Measurements from ENCODE around the gene BTN1A1.
"Not testable (repeated sequence)": the region's sequence is repeated elsewhere in the genome, so short reads cannot be mapped to it uniquely, and the experiment has no call there.

The BTN1A1 gene

DNA sequence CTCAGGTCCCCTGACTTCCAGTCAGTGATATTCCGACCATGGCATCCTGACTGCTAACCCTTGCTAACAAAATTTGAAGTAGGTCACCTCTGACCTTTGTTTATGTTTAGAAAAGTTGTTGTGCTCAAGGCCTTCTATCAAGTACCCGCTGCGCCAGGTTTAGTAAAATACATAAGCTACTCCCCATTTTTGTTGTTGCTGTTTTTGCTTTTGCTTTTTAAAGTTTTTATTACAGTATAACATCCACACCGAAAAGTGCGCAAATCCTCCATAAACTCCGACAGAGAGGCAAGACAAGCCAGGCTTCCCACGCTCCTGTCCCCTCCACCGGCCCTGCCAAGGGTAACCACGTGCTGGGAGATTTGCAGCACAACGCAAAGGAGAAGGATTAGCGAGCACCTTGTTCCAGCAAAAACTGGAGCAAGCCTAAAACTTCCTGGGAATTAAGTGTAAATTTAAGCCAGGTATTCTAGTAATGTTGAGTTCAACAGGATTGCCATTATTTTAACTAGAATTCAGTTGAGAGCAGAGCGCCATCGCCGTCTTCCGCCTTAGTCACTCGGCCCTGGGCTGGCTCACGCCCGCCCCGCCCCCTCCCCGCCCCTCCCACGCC lies 20.2 kb downstream of the BTN1A1 start:
- Mint-ChIP-seq H3K27ac (peak overlapping the region; percentile 89 to 94), H3K4me1 (peaks cover 38% of the 10 kb centered on the region), H3K9me3 (no peaks in the 10 kb centered on the region), H3K4me3 (peak overlapping the region; percentile 80 to 93), H3K27me3 (no peaks in the 10 kb centered on the region)
- DNase-seq = no peak
- peak; percentile 31 for ATAC-seq

DNA sequence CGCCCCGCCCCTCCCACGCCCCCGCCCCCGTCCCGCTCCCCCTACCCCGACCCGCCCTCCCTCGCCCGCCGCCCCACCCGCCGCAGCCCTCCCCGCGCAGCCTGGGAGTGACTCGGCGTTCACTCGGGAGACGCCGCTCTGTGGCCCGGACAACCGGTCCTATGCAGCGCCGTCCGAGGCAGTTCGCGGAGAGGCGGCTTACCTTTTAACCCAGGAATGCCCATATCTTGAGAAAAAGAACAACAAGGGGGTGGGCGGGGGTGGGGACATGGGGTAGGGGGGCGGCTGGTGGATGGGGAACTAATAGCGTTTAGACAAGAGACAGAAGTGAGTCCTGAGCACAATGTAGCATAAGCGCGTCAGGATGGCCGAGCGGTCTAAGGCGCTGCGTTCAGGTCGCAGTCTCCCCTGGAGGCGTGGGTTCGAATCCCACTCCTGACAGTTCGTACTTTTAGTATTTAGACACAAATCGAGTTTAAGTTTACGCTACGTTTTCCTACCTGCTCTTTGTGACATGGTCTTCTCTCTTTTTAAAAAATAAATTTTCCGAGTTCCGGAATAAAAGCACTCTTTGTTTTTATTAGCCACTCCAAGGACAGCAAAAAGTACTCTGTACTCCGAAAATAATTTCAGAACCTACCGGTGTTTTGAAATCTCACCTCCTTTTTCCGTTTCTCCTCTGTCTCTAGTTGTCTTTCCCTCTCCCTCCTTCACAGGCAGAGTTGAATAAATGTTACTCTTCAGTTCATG lies 20.9 kb downstream of the BTN1A1 start:
- ATAC-seq (peak; percentile 88), DNase-seq (peak; percentile 83 to 84)
- Mint-ChIP-seq H3K4me3 (peak overlapping the region; percentile 89 to 93), H3K9me3 (no peaks in the 10 kb centered on the region), H3K4me1 (peaks cover 38% of the 10 kb centered on the region), H3K27ac (peak overlapping the region; percentile 94 to 100), H3K27me3 (no peaks in the 10 kb centered on the region)

DNA sequence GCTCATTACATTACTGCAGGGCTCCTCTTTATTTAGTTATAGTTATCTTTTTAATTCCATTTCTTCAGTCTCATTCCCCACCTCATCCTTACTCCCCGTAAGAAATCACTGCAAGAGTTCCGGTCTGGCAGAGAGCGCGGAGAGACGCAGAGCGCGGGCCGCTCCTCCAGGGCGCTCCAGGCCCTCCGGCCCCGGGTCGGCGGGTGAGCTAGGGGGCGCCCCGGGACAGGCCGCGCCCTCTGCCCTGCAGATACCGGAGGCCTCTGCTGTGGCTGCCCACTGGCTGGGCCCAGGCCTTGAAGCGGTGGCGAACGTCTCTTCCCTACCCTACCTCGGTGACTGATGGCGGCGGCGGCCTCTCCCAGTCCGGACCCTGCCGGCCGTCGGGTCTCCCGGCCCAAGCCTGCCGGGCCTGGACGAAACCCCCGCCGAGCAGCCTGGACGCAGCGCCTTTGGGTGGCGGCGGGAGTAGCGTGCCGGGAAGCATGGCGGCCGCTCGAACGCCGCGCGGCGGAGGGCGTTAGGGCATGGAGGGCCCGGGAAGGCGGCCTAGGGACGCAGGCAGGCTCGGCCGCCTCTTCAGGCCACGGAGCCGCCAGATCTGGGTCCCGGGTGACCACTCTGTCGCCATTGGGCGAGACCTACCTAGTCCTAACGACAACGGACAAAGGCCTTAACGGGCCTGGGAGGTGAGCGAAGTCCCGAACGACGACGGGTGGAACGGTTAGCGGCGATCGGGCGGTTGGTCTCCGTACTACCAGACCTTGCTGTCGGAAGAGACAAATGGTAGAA lies 21.7 kb downstream of the BTN1A1 start:
- H3K9me3 Mint-ChIP-seq = no peaks in the 10 kb centered on the region
- peaks cover 38% of the 10 kb centered on the region for H3K4me1 Mint-ChIP-seq
- peak; percentile 77 to 82 for DNase-seq
- peak; percentile 82 for ATAC-seq
- no peaks in the 10 kb centered on the region for H3K27me3 Mint-ChIP-seq
- H3K4me3 Mint-ChIP-seq = peak overlapping the region; percentile 89 to 93
- H3K27ac Mint-ChIP-seq = peak overlapping the region; percentile 94 to 100

DNA sequence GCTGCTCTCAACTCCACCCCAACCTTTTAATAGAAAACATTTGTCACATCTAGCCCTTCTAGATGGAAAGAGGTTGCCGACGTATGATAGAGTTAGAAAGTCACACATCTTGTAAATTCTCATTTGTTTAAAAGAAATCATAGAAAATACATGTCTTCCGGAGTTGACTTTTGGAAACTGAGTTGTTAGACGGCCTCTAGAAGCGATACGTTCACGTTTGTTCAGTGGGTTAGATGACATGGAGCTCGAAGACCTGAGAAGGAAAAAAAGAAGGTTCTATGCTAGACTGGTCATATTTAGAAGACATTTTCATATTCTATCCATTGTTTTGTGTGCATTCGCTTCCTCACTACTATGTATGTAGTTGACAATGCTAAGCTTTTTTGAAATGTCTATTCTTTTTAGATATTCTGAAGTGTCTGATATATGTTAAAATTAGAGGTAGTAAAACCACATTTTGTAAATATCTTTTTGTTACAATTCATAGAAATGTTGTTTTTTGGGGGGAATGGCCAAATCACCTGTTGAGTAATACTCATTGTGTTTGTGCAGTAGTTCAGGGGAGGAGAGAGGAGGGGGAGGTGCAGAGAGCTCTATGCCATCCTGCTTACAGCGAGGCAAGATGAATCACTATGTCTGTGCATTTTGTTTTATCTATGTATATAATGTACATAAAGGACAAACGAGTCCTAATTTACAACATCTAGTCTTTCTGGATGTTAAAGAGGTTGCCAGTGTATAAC lies 22.6 kb downstream of the BTN1A1 start:
- H3K9me3 Mint-ChIP-seq, H3K27me3 Mint-ChIP-seq, ATAC-seq, DNase-seq: not testable (repeated sequence)
- H3K4me3 Mint-ChIP-seq = peak overlapping the region; percentile 74 to 89
- H3K4me1 Mint-ChIP-seq = peaks cover 38% of the 10 kb centered on the region
- H3K27ac Mint-ChIP-seq = peak overlapping the region; percentile 34 to 100

DNA sequence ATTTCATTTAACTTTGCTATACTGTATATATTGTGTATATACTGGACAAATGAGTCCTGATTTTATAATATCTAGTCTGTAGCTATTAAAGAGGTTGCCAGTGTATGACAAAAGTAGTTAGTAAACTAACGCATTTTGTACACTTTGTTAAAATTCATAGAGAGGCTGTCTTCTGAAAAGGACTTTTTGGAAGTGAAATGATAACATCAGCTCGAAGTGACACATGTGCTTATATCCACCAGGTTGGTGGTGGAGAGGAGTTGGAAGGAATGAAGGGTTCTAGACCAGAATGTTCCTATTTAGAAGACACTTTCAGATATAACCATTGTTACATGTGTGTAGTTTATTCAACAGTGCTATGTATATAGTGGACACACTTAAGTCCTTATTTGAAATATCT lies 24.2 kb downstream of the BTN1A1 start:
- peaks cover 38% of the 10 kb centered on the region for H3K4me1 Mint-ChIP-seq
- H3K9me3 Mint-ChIP-seq = not testable (repeated sequence)

DNA sequence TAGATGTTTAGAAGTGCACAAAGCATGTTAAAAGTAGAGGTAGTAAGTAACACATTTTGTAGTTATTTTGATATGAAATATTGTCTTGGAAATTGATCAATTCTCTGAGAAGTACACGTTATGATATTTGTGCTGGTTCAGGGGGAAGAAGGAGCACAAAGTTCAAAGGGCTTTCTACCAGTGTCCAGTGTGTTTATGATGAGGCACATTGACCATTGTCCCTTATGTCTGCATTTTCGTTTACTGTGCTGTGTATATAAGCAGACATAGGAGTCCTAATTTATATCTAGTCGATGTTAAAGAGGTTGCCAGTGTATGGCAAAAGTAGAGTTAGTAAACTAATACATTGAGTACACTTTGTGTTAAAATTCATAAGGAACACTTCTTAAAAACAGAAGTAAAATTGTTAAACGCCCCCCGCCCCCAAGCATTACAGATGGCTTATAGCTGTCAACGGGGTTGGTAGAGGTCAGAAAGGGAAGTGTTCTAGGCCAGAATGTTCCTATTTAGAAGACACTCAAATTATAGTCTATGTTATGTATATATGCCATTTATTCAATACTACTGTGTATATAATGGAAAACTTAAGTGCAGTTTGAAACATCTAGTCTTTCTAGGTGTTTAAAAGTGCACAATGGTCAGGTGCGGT lies 24.7 kb downstream of the BTN1A1 start:
- Mint-ChIP-seq H3K4me3 (no peak overlapping the region), H3K27me3 (no peaks in the 10 kb centered on the region), H3K27ac (no peak overlapping the region), H3K9me3 (no peaks in the 10 kb centered on the region), H3K4me1 (peaks cover 38% of the 10 kb centered on the region)
- DNase-seq = no peak
- no peak for ATAC-seq

More for the DNA sequence above, 24.2 kb downstream of the BTN1A1 start:
- not testable (repeated sequence) for DNase-seq, H3K27me3 Mint-ChIP-seq, H3K4me3 Mint-ChIP-seq, ATAC-seq, H3K27ac Mint-ChIP-seq

DNA sequence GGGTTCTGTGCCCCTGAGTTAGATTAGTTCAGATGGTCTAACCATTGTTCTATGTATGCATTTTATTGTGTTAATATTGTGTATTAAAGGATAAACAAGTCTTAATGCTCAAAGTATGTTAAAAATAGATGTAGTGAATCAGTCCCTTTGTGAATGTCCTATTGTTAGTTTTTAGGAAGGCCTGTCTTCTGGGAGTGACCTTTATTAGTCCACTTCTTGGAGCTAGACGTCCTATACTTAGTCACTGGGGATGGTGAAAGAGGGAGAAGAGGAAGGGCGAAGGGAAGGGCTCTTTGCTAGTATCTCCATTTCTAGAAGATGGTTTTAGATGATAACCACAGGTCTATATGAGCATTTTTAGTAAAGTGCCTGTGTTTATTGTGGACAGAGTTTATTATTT lies 25.7 kb downstream of the BTN1A1 start:
- Mint-ChIP-seq H3K4me3 (no peak overlapping the region), H3K4me1 (peaks cover 31% of the 10 kb centered on the region), H3K27ac (no peak overlapping the region), H3K27me3 (no peaks in the 10 kb centered on the region), H3K9me3 (no peaks in the 10 kb centered on the region)
- no peak for DNase-seq
- ATAC-seq = no peak

DNA sequence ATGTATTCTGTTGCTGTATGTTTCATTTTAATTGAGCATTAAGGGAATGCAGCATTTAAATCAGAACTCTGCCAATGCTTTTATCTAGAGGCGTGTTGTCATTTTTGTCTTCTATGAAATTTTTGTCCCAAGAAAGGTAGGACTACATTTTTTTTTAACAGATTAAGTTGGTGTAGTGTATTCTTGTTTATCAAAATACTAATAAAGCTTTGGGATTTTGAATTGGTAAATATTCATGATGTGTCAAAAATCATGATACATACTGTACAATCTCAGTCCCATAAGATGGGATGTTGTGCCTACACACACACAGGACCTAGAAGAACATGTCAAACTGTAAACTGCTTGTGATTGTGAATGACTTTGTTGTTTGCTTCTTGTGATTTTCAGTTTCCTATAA lies 26.8 kb downstream of the BTN1A1 start:
- no peak for ATAC-seq
- DNase-seq = no peak
- Mint-ChIP-seq H3K27ac (no peak overlapping the region), H3K4me1 (peaks cover 25% of the 10 kb centered on the region), H3K27me3 (no peaks in the 10 kb centered on the region), H3K9me3 (no peaks in the 10 kb centered on the region), H3K4me3 (no peak overlapping the region)

DNA sequence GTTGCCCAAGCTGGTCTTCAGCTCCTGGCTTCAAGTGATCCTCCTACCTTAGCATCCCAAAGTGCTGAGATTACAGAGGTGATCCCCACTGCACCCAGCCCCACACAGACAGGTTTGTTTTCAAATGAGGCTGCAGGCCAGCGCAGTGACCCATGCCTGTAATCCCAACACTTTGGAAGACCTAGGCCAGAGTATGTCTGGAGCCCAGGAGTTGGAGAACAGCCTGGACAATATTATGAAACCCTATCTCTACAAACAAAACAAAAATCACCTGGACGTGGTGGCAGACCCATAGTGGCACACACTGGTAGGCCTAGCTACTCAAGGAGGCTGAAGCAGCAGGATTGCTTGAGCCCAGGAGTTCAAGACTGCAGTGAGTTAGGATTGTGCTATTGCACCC lies 30.1 kb downstream of the BTN1A1 start:
- Mint-ChIP-seq H3K27me3 (no peaks in the 10 kb centered on the region), H3K27ac (peak overlapping the region in 1 of 2 donors; percentile 52), H3K9me3 (no peaks in the 10 kb centered on the region), H3K4me1 (peaks cover 25% of the 10 kb centered on the region), H3K4me3 (no peak overlapping the region)
- no peak for ATAC-seq
- no peak for DNase-seq

DNA sequence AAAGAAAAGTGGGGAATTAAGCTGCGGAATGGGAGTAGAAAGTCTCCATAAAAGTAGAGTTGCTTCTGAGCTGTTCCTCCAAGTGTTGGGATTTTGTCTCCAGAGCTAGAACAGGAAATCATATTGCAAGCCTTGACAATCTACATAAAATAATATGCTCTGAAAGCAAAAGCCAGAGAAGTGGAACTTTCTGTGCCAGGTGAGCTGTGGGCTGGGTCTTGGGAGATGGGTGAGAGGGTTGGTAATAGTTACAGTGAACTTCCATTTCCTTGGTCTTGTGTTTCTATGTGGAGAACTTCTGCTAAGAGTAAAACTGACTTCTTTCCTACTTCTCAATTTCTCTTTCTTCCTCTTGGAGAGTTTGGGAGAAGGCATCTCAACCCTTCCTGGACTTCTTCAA lies 31.8 kb downstream of the BTN1A1 start:
- no peak overlapping the region for H3K27ac Mint-ChIP-seq
- H3K27me3 Mint-ChIP-seq = no peaks in the 10 kb centered on the region
- peaks cover 32% of the 10 kb centered on the region for H3K4me1 Mint-ChIP-seq
- no peak for DNase-seq
- no peak for ATAC-seq
- H3K4me3 Mint-ChIP-seq = peak overlapping the region; percentile 91 to 93
- no peaks in the 10 kb centered on the region for H3K9me3 Mint-ChIP-seq

DNA sequence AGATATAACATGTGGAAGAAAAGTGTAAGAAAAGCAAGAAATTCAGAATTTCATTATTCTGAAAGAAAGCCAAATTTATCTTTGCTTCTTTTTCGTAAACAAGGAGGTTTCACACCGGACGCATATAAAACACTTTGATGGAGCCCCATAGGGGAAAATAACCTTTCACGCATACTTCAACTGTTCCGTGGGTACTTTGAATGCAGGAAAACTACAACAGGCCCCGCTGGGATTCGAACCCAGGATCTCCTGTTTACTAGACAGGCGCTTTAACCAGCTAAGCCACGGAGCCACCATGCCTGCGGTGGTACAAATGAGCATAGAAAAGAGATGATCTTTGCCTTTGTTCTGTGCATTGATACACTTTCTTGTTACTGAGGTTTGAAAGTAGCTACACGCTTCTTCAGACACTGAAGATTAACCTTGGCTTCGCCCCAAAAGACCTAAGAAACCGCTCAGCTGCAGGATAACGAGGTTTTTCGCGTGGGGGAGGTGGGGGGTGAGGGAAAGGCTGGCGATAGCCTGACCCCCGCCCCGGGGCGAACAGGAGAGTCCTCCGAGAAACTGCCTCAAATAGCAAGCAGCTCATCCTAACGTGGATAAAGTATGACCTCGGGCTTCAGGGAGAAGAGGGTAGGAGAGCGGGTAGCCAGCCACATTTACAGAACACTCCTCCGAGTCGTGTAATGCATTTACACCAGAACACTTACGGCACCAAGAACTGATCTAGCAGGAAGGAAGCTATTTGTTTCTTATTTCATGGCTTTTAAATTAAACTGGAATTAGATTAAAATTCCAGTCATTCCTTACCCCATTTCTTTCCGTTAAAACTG lies 32.8 kb downstream of the BTN1A1 start:
- peaks cover 42% of the 10 kb centered on the region for H3K4me1 Mint-ChIP-seq
- H3K9me3 Mint-ChIP-seq = no peaks in the 10 kb centered on the region
- peak overlapping the region; percentile 88 to 99 for H3K27ac Mint-ChIP-seq
- ATAC-seq (peak; percentile 59), DNase-seq (peak; percentile 90 to 91)
- no peaks in the 10 kb centered on the region for H3K27me3 Mint-ChIP-seq
- H3K4me3 Mint-ChIP-seq = peak overlapping the region; percentile 91 to 93

DNA sequence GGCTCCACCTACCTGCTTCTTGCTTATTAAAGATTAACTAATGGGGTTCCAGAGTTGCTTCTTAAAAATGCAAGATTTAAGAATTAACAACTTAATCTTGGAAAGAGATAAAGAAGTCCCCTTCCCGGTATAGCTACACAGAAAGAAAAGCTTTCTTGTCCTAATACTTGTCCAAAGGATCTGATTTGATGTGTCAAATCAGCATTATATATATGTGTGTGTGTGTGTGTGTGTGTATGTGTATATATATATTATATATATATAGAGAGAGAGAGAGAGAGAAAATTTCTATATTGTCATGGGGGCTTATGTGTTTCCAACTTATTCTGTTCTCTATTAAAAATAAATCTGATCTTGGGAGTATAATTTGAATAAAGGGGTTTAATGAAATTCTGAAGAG lies 33.4 kb downstream of the BTN1A1 start:
- no peak for ATAC-seq
- Mint-ChIP-seq H3K4me3 (peak overlapping the region; percentile 91 to 93), H3K27me3 (no peaks in the 10 kb centered on the region), H3K27ac (peak overlapping the region; percentile 36 to 88), H3K9me3 (no peaks in the 10 kb centered on the region), H3K4me1 (peaks cover 43% of the 10 kb centered on the region)
- no peak for DNase-seq

DNA sequence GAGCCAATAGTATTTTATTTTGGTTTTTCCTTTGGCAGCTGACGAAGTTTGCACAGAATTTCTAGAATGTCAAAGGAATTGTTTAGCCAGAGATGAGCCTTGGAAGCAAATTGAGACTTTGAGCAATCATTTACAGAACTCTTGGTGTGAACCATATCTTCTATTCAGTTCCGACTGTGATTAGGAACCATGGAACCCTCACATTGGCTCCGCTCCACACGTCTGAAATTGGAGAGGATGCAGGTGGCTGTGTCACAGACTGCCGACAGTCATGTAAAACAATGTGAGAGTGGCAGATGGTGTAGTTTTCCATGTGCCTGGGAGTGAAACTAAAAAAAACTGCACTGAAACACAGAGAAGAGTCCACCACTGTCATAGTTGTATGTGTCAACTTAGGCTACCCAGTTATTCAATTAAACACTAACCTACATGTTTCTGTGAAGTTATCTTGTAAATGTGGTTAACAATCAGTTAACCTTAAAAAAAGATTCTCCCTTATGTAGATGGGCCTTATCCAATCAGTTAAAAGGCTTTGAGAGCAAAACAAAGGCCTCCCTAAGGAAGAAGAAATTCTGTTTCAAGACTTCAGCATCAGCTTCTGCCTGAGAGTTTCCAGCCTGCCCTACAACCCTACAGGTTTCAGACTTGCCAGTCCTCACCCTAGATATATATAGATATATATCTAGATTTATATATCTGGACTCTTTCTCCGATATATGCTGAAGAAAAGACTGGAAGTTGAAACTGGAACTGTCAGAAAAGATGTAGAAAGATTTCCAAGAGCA lies 34.8 kb downstream of the BTN1A1 start:
- Mint-ChIP-seq H3K27ac (no peak overlapping the region), H3K9me3 (no peaks in the 10 kb centered on the region), H3K4me3 (no peak overlapping the region), H3K4me1 (peaks cover 45% of the 10 kb centered on the region), H3K27me3 (no peaks in the 10 kb centered on the region)
- no peak for DNase-seq
- ATAC-seq = no peak

Data from stimulated activated naive CD8-positive, alpha-beta T cell treated with anti-CD3 and anti-CD28 coated beads, Interleukin-15, amount 100 ng/mL, for 72 hours (primary cell).